ENCODE measurements around the gene RPS6KL1.

DNA sequence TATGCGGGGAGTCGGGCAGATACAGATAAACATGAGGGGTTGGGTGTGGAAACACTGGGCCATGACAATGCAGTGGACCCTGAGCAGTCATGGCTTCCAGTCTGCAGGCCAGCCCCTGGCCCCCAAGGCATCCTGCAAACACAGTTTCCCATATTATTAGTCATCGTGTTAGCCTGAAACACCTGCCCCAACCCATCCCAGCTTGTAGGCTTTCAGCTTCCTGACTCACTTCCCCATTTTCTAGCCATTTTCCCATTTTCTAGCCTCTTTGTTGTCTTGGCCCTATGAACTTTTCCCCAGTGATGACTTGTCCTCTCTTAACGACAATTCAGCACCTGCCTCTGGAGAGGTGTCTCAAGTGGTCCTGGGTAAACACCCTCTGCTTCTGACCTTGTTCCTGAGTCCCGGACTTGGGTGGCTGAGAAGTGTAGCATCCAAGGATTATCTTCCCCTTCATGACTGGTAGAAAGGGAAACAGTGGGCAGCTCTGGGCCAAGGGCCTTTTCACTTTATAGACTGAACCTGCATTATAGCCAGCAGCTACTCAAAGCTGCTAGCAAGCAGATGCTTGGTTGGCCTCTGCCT is 36.6 kb upstream of the RPS6KL1 start:
- TF ChIP-seq, protein P1, sequence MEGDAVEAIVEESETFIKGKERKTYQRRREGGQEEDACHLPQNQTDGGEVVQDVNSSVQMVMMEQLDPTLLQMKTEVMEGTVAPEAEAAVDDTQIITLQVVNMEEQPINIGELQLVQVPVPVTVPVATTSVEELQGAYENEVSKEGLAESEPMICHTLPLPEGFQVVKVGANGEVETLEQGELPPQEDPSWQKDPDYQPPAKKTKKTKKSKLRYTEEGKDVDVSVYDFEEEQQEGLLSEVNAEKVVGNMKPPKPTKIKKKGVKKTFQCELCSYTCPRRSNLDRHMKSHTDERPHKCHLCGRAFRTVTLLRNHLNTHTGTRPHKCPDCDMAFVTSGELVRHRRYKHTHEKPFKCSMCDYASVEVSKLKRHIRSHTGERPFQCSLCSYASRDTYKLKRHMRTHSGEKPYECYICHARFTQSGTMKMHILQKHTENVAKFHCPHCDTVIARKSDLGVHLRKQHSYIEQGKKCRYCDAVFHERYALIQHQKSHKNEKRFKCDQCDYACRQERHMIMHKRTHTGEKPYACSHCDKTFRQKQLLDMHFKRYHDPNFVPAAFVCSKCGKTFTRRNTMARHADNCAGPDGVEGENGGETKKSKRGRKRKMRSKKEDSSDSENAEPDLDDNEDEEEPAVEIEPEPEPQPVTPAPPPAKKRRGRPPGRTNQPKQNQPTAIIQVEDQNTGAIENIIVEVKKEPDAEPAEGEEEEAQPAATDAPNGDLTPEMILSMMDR (IDR thresholded peaks at IDR 0.05), result no peak
- no peak for TF ChIP-seq POLR2A (IDR thresholded peaks at IDR 0.05)

All from esophagus squamous epithelium (tissue), 4 donors.